Stimulated activated CD4-positive, alpha-beta T cell treated with anti-CD3 and anti-CD28 coated beads, Interleukin-4, amount 100 ng/mL, for 48 hours (primary cell): Measurements from ENCODE around the gene MRPS6.

Experiments
- DNase-seq, 2 donors: peaks; one replicate each; pipeline ENCODE4 v3.0.0-alpha.2; 2020; ENCODE audit warnings: low read depth in 2 of 2

Gene MRPS6

GRCh38 chr21:34100337-34100736 is 27.0 kb downstream of the MRPS6 start:
- no peak for DNase-seq

- DNase-seq: no peak
Measured at GRCh38 chr21:34100790-34101189, 27.4 kb downstream of the MRPS6 start.

GRCh38 chr21:34105947-34106541 is 32.7 kb downstream of the MRPS6 start:
- DNase-seq: no peak

GRCh38 chr21:34107606-34108005 is 34.2 kb downstream of the MRPS6 start:
- no peak for DNase-seq

- no peak for DNase-seq
Measured at GRCh38 chr21:34109075-34109474, 35.7 kb downstream of the MRPS6 start.

GRCh38 chr21:34110594-34111202 is 37.3 kb downstream of the MRPS6 start:
- DNase-seq: no peak

- no peak for DNase-seq
Measured at GRCh38 chr21:34112316-34113033, 39.1 kb downstream of the MRPS6 start.

GRCh38 chr21:34113842-34114241 is 40.5 kb downstream of the MRPS6 start:
- DNase-seq: no peak

- DNase-seq: no peak
Measured at GRCh38 chr21:34115160-34115559, 41.8 kb downstream of the MRPS6 start.

GRCh38 chr21:34116569-34116968 is 43.2 kb downstream of the MRPS6 start:
- no peak for DNase-seq

- DNase-seq: no peak
Measured at GRCh38 chr21:34120867-34121266, 47.5 kb downstream of the MRPS6 start.

GRCh38 chr21:34122047-34122446 is 48.7 kb downstream of the MRPS6 start:
- no peak for DNase-seq

- no peak for DNase-seq
Measured at GRCh38 chr21:34123609-34124008, 50.2 kb downstream of the MRPS6 start.

GRCh38 chr21:34126269-34126668 is 52.9 kb downstream of the MRPS6 start:
- no peak for DNase-seq

- no peak for DNase-seq
Measured at GRCh38 chr21:34126691-34127090, 53.3 kb downstream of the MRPS6 start.

- DNase-seq: no peak
Measured at GRCh38 chr21:34128124-34128523, 54.7 kb downstream of the MRPS6 start.

GRCh38 chr21:34128674-34129038 is 55.3 kb downstream of the MRPS6 start:
- no peak for DNase-seq

GRCh38 chr21:34129039-34129891 is 55.9 kb downstream of the MRPS6 start:
- DNase-seq: peak; percentile 45 to 56

GRCh38 chr21:34129901-34130715 is 56.7 kb downstream of the MRPS6 start:
- no peak for DNase-seq

- no peak for DNase-seq
Measured at GRCh38 chr21:34130716-34130985, 57.3 kb downstream of the MRPS6 start.

GRCh38 chr21:34131586-34131985 is 58.2 kb downstream of the MRPS6 start:
- DNase-seq: no peak

- DNase-seq: no peak
Measured at GRCh38 chr21:34132202-34132601, 58.8 kb downstream of the MRPS6 start.
